Endothelial cell of umbilical vein (primary cell): ENCODE results near the gene FILIP1. TPM values are rescaled to one million over a fixed set of nuclear protein-coding genes. Genes with fewer than 3 reads are reported as not detected.

ENCODE experiments used
- BruUV-seq: library from RNA; stranded (reverse); fragments of 400-500 nt; replicated peaks from 2 replicates; lab custom pipeline; 2021; lab: Mats Ljungman, UMichigan
- CTCF ChIA-PET: fragments of 300-600, 350-600 bp; sonication (Branson Sonifier 250); formaldehyde crosslinking; loops from one replicate; lab custom pipeline; 2021; ENCODE audit warnings: antibody characterized with exemption, inconsistent platforms; lab: Charles Lee
- POLR2A ChIA-PET: fragments of 300-600, 350-600 bp; sonication (Branson Sonifier 250); formaldehyde crosslinking; loops from one replicate; lab custom pipeline; 2021; ENCODE audit warnings: antibody characterized with exemption, inconsistent platforms; lab: Charles Lee
- DNase-seq: peaks from one replicate; pipeline ENCODE4 v3.0.0-alpha.2; 2011; ENCODE audit warnings: low read depth, low spot score
- FAIRE-seq: peaks from 2 replicates; lab custom pipeline; 2011; peaks lifted over from hg19 to GRCh38; lab: Jason Lieb, UNC
- H2AFZ ChIP-seq: 2 replicates; pipeline ENCODE4 v1.6.0; 2012; ENCODE audit warnings: low read depth, low read length, control low read depth, inconsistent platforms
- H3K27ac ChIP-seq: 2 replicates; pipeline ENCODE4 v1.5.1; 2011; ENCODE audit warnings: low read depth, mild to moderate bottlenecking, control low read depth, low read length, moderate library complexity; ENCODE audit not compliant: insufficient read depth
- H3K27me3 ChIP-seq, 2 experiments: 2 replicates each; pipeline versions ENCODE4 v1.6.0 to v1.6.1; 2011; ENCODE audit warnings: low read length in 2 of 2, mixed read lengths in 1 of 2; ENCODE audit not compliant: control insufficient read depth in 2 of 2, insufficient read depth in 2 of 2
- H3K36me3 ChIP-seq, 2 experiments: 2 replicates in 1 of 2; 3 replicates in 1 of 2; pipeline ENCODE4 v1.5.1; 2011; ENCODE audit warnings: low read length in 2 of 2, mild to moderate bottlenecking in 1 of 2, moderate library complexity in 1 of 2; ENCODE audit not compliant: control insufficient read depth in 2 of 2, insufficient read depth in 2 of 2; ENCODE audit errors: extremely low read depth in 1 of 2
- H3K4me1 ChIP-seq: 3 replicates; pipeline ENCODE4 v1.5.1; 2011; ENCODE audit warnings: mild to moderate bottlenecking, low read length; ENCODE audit not compliant: control insufficient read depth, insufficient read depth; ENCODE audit errors: extremely low read depth
- H3K4me2 ChIP-seq: 2 replicates; pipeline ENCODE4 v1.6.1; 2011; ENCODE audit warnings: low read length, control low read depth, mixed read lengths; ENCODE audit not compliant: insufficient read depth
- H3K4me3 ChIP-seq, 3 experiments: fragments of 200-600 bp in 1 of 3; sonication (generic), shearing (Covaris generic) in 1 of 3; replicated peaks in 1 of 3; 2 replicates each; pipeline ENCODE4 v1.5.1; 2011 to 2016; ENCODE audit warnings: control low read depth in 3 of 3, low read length in 3 of 3, mild to moderate bottlenecking in 2 of 3, inconsistent platforms in 1 of 3, low read depth in 1 of 3, moderate library complexity in 1 of 3; ENCODE audit not compliant: insufficient read depth in 1 of 3
- H3K79me2 ChIP-seq: 2 replicates; pipeline ENCODE4 v1.6.0; 2012; ENCODE audit warnings: low read length, inconsistent platforms; ENCODE audit not compliant: control insufficient read depth, insufficient read depth
- H3K9ac ChIP-seq: replicated peaks from 2 replicates; pipeline ENCODE3; 2011; ENCODE audit warnings: low read length, control low read depth; ENCODE audit not compliant: insufficient read depth; ENCODE audit errors: extremely low read depth
- H3K9me1 ChIP-seq: replicated peaks from 3 replicates; pipeline ENCODE4 v1.6.0; 2011; ENCODE audit warnings: mild to moderate bottlenecking, low read length; ENCODE audit not compliant: control insufficient read depth, insufficient read depth; ENCODE audit errors: extremely low read depth
- H3K9me3 ChIP-seq: replicated peaks from 2 replicates; pipeline ENCODE4 v1.5.1; 2012; ENCODE audit warnings: low read length, inconsistent platforms; ENCODE audit not compliant: control insufficient read depth, insufficient read depth
- H4K20me1 ChIP-seq: replicated peaks from 2 replicates; pipeline ENCODE3; 2011; ENCODE audit warnings: mild to moderate bottlenecking, low read length; ENCODE audit not compliant: control insufficient read depth, insufficient read depth; ENCODE audit errors: extremely low read depth
- CTCF ChIP-seq, 2 donors: IDR thresholded peaks; 1 replicate in 1 of 2; 2 replicates in 1 of 2; pipeline ENCODE4 v1.5.1; 2011; ENCODE audit warnings: low read length in 2 of 2, mild to moderate bottlenecking in 2 of 2, moderate library complexity in 2 of 2, control low read depth in 1 of 2, inconsistent platforms in 1 of 2, low read depth in 1 of 2; ENCODE audit not compliant: insufficient read depth in 1 of 2; ENCODE audit errors: extremely low read depth in 1 of 2
- EZH2 ChIP-seq: IDR thresholded peaks from 2 replicates; pipeline ENCODE4 v1.6.1; 2012; ENCODE audit warnings: borderline replicate concordance, low read depth, mild to moderate bottlenecking, moderate library complexity, low read length, inconsistent platforms; ENCODE audit not compliant: severe bottlenecking
- FOS ChIP-seq: IDR thresholded peaks from 2 replicates; pipeline ENCODE4 v1.6.1; 2011; ENCODE audit warnings: mild to moderate bottlenecking, low read length, moderate library complexity, borderline replicate concordance; ENCODE audit not compliant: insufficient read depth
- GATA2 ChIP-seq: IDR thresholded peaks from 2 replicates; pipeline ENCODE4 v1.7.0; 2011; ENCODE audit warnings: low read depth, mild to moderate bottlenecking, moderate library complexity, mixed read lengths, low read length; ENCODE audit not compliant: insufficient read length, insufficient read depth
- JUN ChIP-seq: IDR thresholded peaks from 2 replicates; pipeline ENCODE4 v1.6.1; 2011; ENCODE audit warnings: borderline replicate concordance, low read depth; ENCODE audit not compliant: insufficient read length, insufficient read depth
- MAX ChIP-seq: IDR thresholded peaks from 2 replicates; pipeline ENCODE4 v1.6.1; 2011; ENCODE audit not compliant: insufficient read depth, insufficient read length
- MYC ChIP-seq: IDR thresholded peaks from one replicate; pipeline ENCODE4 v1.6.1; 2011; ENCODE audit warnings: mild to moderate bottlenecking, low read depth, low read length
- POLR2A ChIP-seq: IDR thresholded peaks from 2 replicates; pipeline ENCODE4 v1.6.1; 2012; ENCODE audit warnings: low read depth, mild to moderate bottlenecking, control low read depth, low read length
- POLR2AphosphoS5 ChIP-seq: IDR thresholded peaks from 2 replicates; pipeline ENCODE4 v1.6.1; 2012; ENCODE audit warnings: low read depth, mild to moderate bottlenecking, control low read depth, low read length, moderate library complexity; ENCODE audit not compliant: insufficient read depth
- dilution Hi-C: fragments of 300-500 bp; cut with MboI; formaldehyde crosslinking; loops from one replicate; pipeline ENCODE4 v1.15.0; 2019; ENCODE audit warnings: low sequenced_read_pairs; ENCODE audit not compliant: extremely low pct_ligation_motif_present
- intact Hi-C: fragments of 100-400 bp; cut with micrococcal nuclease; formaldehyde crosslinking; loops from one replicate; pipeline ENCODE4 v1.10.0; 2022
- polyA plus RNA-seq, 4 experiments: library from polyadenylated mRNA; depleted of rRNA in 3 of 4; stranded (reverse) in 3 of 4; unstranded in 1 of 4; fragments of >200 nt; gene quantifications; 2 replicates each; pipeline versions ENCODE4 v1.2.1 to v1.2.3, GENCODE V29; 2011 to 2012; ENCODE audit warnings: missing spikeins in 1 of 4
- total RNA-seq: library from RNA; stranded (reverse); gene quantifications from 2 replicates; pipeline ENCODE4 v1.2.3, GENCODE V29; 2021

FILIP1 gene
- total and polyA plus RNA-seq, 2 donors (not counting 3 experiments of a cell fraction or from before 2014, with no cell fraction given): 2.8 to 13.7 TPM

- no peak for FAIRE-seq
- POLR2A ChIA-PET: no interaction called here
Observed at GRCh38 chr6:75512591-75512990, 19.0 kb upstream of the FILIP1 start.

More at GRCh38 chr6:75512591-75512990, 19.0 kb upstream of the FILIP1 start:
- no peak overlapping the region for H3K4me2 ChIP-seq
- dilution Hi-C loops (no loop called here), intact Hi-C loops (no loop called here)
- DNase-seq: no peak
- H3K36me3 ChIP-seq: no peaks in the 10 kb centered on the region
- no peaks in the 10 kb centered on the region for H3K4me1 ChIP-seq
- no peaks in the 10 kb centered on the region for H3K79me2 ChIP-seq
- H3K27ac ChIP-seq: no peak overlapping the region
- no peaks in the 10 kb centered on the region for H3K27me3 ChIP-seq
- TF ChIP-seq MYC (no peak), MAX (no peak), POLR2AphosphoS5 (no peak), CTCF (IDR thresholded peaks at IDR 0.05; ENCODE audit: extremely low read depth in 1 of 2, insufficient read depth in 1 of 2, low read depth in 1 of 2, low read length in 2 of 2) (no peak), FOS (no peak), POLR2A (no peak), EZH2 (no peak), JUN (no peak), GATA2 (no peak)
- no peaks in the 10 kb centered on the region for H3K9me1 ChIP-seq
- no TSS peak for BruUV-seq
- CTCF ChIA-PET: interaction anchor here (2.0 kb wide), 1 partner anchor 8 kb away, joined by 6 read pairs; no protein-coding TSS in a partner anchor
- no peak overlapping the region for H3K4me3 ChIP-seq
- H2AFZ ChIP-seq: no peak overlapping the region
- no peak overlapping the region for H3K9ac ChIP-seq
- H4K20me1 ChIP-seq: no peaks in the 10 kb centered on the region
- H3K9me3 ChIP-seq: no peaks in the 10 kb centered on the region
